Activated CD4-positive, alpha-beta T cell treated with anti-CD3 and anti-CD28 coated beads, Interleukin-2, amount 10 ng/mL, durations not matched to agents 7 days and 5 days (primary cell): ENCODE data around the gene IL20. TPM values are rescaled to one million over a fixed set of nuclear protein-coding genes. Genes with fewer than 3 reads are reported as not detected.

Experiments used
- CTCF ChIA-PET: fragments of 350-600 bp; sonication (Branson Sonifier 250); formaldehyde crosslinking; loops from one replicate; lab custom pipeline; 2021; ENCODE audit warnings: antibody characterized with exemption; lab: Charles Lee
- POLR2A ChIA-PET: fragments of 350-600 bp; sonication (Branson Sonifier 250); formaldehyde crosslinking; loops from one replicate; lab custom pipeline; 2021; ENCODE audit warnings: antibody characterized with exemption; lab: Charles Lee
- DNase-seq: peaks from one replicate; pipeline ENCODE4 v3.0.0-alpha.2; 2020
- H3K27ac Mint-ChIP-seq: one replicate; pipeline ENCODE4 v1.8.0; 2021; ENCODE audit warnings: mild to moderate bottlenecking, moderate library complexity, mixed read lengths
- H3K27me3 Mint-ChIP-seq: one replicate; pipeline ENCODE4 v1.8.0; 2021; ENCODE audit warnings: mixed read lengths
- H3K36me3 Mint-ChIP-seq: one replicate; pipeline ENCODE4 v1.8.0; 2021; ENCODE audit warnings: low read depth, mixed read lengths
- H3K4me1 Mint-ChIP-seq: one replicate; pipeline ENCODE4 v1.8.0; 2021; ENCODE audit warnings: mixed read lengths
- H3K4me3 Mint-ChIP-seq: one replicate; pipeline ENCODE4 v1.8.0; 2021; ENCODE audit warnings: mild to moderate bottlenecking, moderate library complexity, mixed read lengths
- H3K9me3 Mint-ChIP-seq: one replicate; pipeline ENCODE4 v1.8.0; 2021; ENCODE audit warnings: mixed read lengths
- total RNA-seq, 2 experiments: library from RNA; stranded (reverse); gene quantifications; one replicate each; pipeline ENCODE4 v1.2.3, GENCODE V29; 2021

Gene IL20
- total RNA-seq, 2 experiments from 2014 or later, result not detected

- H3K4me3 Mint-ChIP-seq, result peak overlapping the region; percentile 25
- ChIA-PET POLR2A (interaction anchor here (0.6 kb wide), 1 partner anchor 59 kb away, joined by 6 read pairs; no protein-coding TSS in a partner anchor), CTCF (interaction anchor here (0.6 to 5.6 kb wide), 25 partner anchors 9 to 428 kb away, joined by 3 to 23 read pairs (median 4); partner anchors contain the start of genes EIF2D, FCMR and IL19)
- peak overlapping the region; percentile 17 for H3K27ac Mint-ChIP-seq
- no peaks in the 10 kb centered on the region for H3K27me3 Mint-ChIP-seq
- peak; percentile 36 for DNase-seq
- no peaks in the 10 kb centered on the region for H3K9me3 Mint-ChIP-seq
- H3K36me3 Mint-ChIP-seq, result peaks cover 80% of the 10 kb centered on the region
- peaks cover 87% of the 10 kb centered on the region for H3K4me1 Mint-ChIP-seq
Measured at GRCh38 chr1:206909161-206909882, 43.9 kb downstream of the IL20 start.

GRCh38 chr1:206909883-206910318 lies 44.5 kb downstream of the IL20 start:
- no peak for DNase-seq
- Mint-ChIP-seq H3K27ac (no peak overlapping the region), H3K9me3 (no peaks in the 10 kb centered on the region), H3K27me3 (no peaks in the 10 kb centered on the region), H3K4me3 (peak overlapping the region; percentile 25), H3K36me3 (peaks cover 79% of the 10 kb centered on the region), H3K4me1 (peaks cover 87% of the 10 kb centered on the region)
- CTCF ChIA-PET, result interaction anchor here (0.8 to 5.6 kb wide), 14 partner anchors 9 to 183 kb away, joined by 3 to 23 read pairs (median 6); partner anchors contain the start of genes FCMR and IL19
- POLR2A ChIA-PET, result no interaction called here

GRCh38 chr1:206911064-206911663 lies 45.7 kb downstream of the IL20 start:
- Mint-ChIP-seq H3K9me3 (no peaks in the 10 kb centered on the region), H3K27ac (no peak overlapping the region), H3K4me3 (no peak overlapping the region), H3K36me3 (peaks cover 80% of the 10 kb centered on the region), H3K27me3 (no peaks in the 10 kb centered on the region), H3K4me1 (peaks cover 87% of the 10 kb centered on the region)
- ChIA-PET POLR2A (no interaction called here), CTCF (interaction anchor here (0.7 to 4.0 kb wide), 32 partner anchors 11 to 307 kb away, joined by 3 to 32 read pairs (median 4); partner anchors contain the start of gene FCMR)
- DNase-seq, result peak; percentile 46

GRCh38 chr1:206912445-206913095 lies 47.1 kb downstream of the IL20 start:
- ChIA-PET CTCF (interaction anchor here (0.7 to 4.0 kb wide), 56 partner anchors 9 to 283 kb away, joined by 3 to 32 read pairs (median 4); partner anchors contain the start of genes DYRK3, FCMR and IL19), POLR2A (no interaction called here)
- peak; percentile 76 for DNase-seq
- Mint-ChIP-seq H3K4me1 (peaks cover 88% of the 10 kb centered on the region), H3K9me3 (no peaks in the 10 kb centered on the region), H3K27ac (no peak overlapping the region), H3K27me3 (no peaks in the 10 kb centered on the region), H3K36me3 (peaks cover 81% of the 10 kb centered on the region), H3K4me3 (no peak overlapping the region)

GRCh38 chr1:206913766-206914537 lies 48.5 kb downstream of the IL20 start:
- no peak for DNase-seq
- H3K9me3 Mint-ChIP-seq, result no peaks in the 10 kb centered on the region
- POLR2A ChIA-PET, result no interaction called here
- peaks cover 77% of the 10 kb centered on the region for H3K36me3 Mint-ChIP-seq
- no peak overlapping the region for H3K4me3 Mint-ChIP-seq
- H3K4me1 Mint-ChIP-seq, result peaks cover 89% of the 10 kb centered on the region
- CTCF ChIA-PET, result interaction anchor here (0.7 to 4.0 kb wide), 6 partner anchors 11 to 188 kb away, joined by 3 to 32 read pairs (median 4); no protein-coding TSS in a partner anchor
- H3K27me3 Mint-ChIP-seq, result no peaks in the 10 kb centered on the region
- H3K27ac Mint-ChIP-seq, result no peak overlapping the region

- Mint-ChIP-seq H3K4me3 (no peak overlapping the region), H3K36me3 (peaks cover 82% of the 10 kb centered on the region)
Measured at GRCh38 chr1:206915030-206915735, 49.8 kb downstream of the IL20 start.

GRCh38 chr1:206916000-206916709 lies 50.7 kb downstream of the IL20 start:
- H3K4me3 Mint-ChIP-seq, result peak overlapping the region; percentile 4
- H3K4me1 Mint-ChIP-seq, result peaks cover 89% of the 10 kb centered on the region
- H3K27me3 Mint-ChIP-seq, result no peaks in the 10 kb centered on the region
- CTCF ChIA-PET, result interaction anchor here (0.6 to 2.2 kb wide), 10 partner anchors 9 to 183 kb away, joined by 3 to 5 read pairs (median 4); no protein-coding TSS in a partner anchor
- no peak overlapping the region for H3K27ac Mint-ChIP-seq
- POLR2A ChIA-PET, result no interaction called here
- H3K9me3 Mint-ChIP-seq, result no peaks in the 10 kb centered on the region
- no peak for DNase-seq
- H3K36me3 Mint-ChIP-seq, result peaks cover 82% of the 10 kb centered on the region

More at GRCh38 chr1:206915030-206915735, 49.8 kb downstream of the IL20 start:
- Mint-ChIP-seq H3K9me3 (no peaks in the 10 kb centered on the region), H3K27me3 (no peaks in the 10 kb centered on the region), H3K4me1 (peaks cover 89% of the 10 kb centered on the region), H3K27ac (peak overlapping the region; percentile 71)
- CTCF ChIA-PET, result interaction anchor here (1.0 to 4.0 kb wide), 5 partner anchors 15 to 189 kb away, joined by 3 to 32 read pairs (median 5); no protein-coding TSS in a partner anchor
- POLR2A ChIA-PET, result no interaction called here
- DNase-seq, result no peak

GRCh38 chr1:206918076-206918475 lies 52.7 kb downstream of the IL20 start:
- POLR2A ChIA-PET, result no interaction called here
- CTCF ChIA-PET, result interaction anchor here (0.6 to 1.7 kb wide), 12 partner anchors 9 to 364 kb away, joined by 3 to 7 read pairs (median 3); no protein-coding TSS in a partner anchor
- H3K27me3 Mint-ChIP-seq, result no peaks in the 10 kb centered on the region
- DNase-seq, result no peak
- H3K36me3 Mint-ChIP-seq, result peaks cover 64% of the 10 kb centered on the region
- H3K4me1 Mint-ChIP-seq, result peaks cover 73% of the 10 kb centered on the region
- H3K27ac Mint-ChIP-seq, result peak overlapping the region; percentile 81
- H3K4me3 Mint-ChIP-seq, result peak overlapping the region; percentile 60
- no peaks in the 10 kb centered on the region for H3K9me3 Mint-ChIP-seq

Other genes with a start within 250 kb of the IL20 start
- gene DYRK3, start 230.1 kb upstream of the IL20 start, total RNA-seq, result 1 to 10 TPM; 4.0 to 4.3 TPM
- gene MAPKAPK2, start 180.7 kb upstream of the IL20 start, total RNA-seq, result 10 to 100 TPM; 55.5 to 57.4 TPM
- gene IL19, start 94.8 kb upstream of the IL20 start, total RNA-seq, result not detected
- gene IL10, start 93.1 kb upstream of the IL20 start, total RNA-seq, result under 1 TPM; 0.12 to 0.15 TPM
- not detected for gene IL24, start 31.8 kb downstream of the IL20 start, total RNA-seq
- gene FCMR, start 56.3 kb downstream of the IL20 start, total RNA-seq, result 100 to 1,000 TPM; 151 to 157 TPM
- not detected for gene PIGR, start 80.8 kb downstream of the IL20 start, total RNA-seq
- gene FCAMR, start 104.8 kb downstream of the IL20 start, total RNA-seq, result not detected
- gene C1orf116, start 167.1 kb downstream of the IL20 start, total RNA-seq, result not detected
- 1 to 10 TPM; 7.3 TPM for gene YOD1, start 185.6 kb downstream of the IL20 start, total RNA-seq
- gene PFKFB2, start 187.7 kb downstream of the IL20 start, total RNA-seq, result 1 to 10 TPM; 2.1 to 2.5 TPM
- 1 to 10 TPM; 2.1 to 3.1 TPM for gene C4BPB, start 223.2 kb downstream of the IL20 start, total RNA-seq
- not detected for gene C4BPA, start 238.6 kb downstream of the IL20 start, total RNA-seq